HG02840 (cell line): ENCODE measurements around the gene GGN.
"Not testable (repeated sequence)": the region's sequence is repeated elsewhere in the genome, so short reads cannot be mapped to it uniquely, and the experiment has no call there.

Experiments
- ATAC-seq: cut with Tn5 transposase; IDR thresholded peaks from one replicate; pipeline ENCODE4 v1.9.1; 2021; ENCODE audit warnings: mild to moderate bottlenecking, moderate library complexity, moderate number of reproducible peaks; ENCODE audit not compliant: unreplicated experiment, low FRiP score

Gene GGN, protein sequence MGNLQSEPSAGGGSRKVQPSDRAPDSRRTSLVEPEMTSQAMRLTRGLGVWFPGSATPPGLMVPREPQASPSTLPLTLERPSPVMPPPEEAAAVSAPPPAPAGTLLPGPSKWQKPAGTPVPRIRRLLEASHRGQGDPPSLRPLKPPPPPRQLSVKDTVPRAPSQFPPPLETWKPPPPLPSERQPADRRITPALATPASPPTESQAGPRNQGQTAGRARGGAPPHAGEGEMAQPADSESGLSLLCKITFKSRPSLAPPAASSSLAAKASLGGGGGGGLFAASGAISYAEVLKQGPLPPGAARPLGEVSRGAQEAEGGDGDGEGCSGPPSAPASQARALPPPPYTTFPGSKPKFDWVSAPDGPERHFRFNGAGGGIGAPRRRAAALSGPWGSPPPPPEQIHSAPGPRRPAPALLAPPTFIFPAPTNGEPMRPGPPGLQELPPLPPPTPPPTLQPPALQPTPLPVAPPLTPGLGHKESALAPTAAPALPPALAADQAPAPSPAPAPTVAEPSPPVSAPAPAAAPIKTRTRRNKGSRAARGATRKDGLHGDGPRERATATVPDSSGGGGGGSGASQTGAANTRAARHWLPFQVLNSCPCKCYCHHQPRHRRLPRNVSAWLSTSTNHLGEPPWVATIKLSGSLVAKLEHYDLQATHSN

DNA sequence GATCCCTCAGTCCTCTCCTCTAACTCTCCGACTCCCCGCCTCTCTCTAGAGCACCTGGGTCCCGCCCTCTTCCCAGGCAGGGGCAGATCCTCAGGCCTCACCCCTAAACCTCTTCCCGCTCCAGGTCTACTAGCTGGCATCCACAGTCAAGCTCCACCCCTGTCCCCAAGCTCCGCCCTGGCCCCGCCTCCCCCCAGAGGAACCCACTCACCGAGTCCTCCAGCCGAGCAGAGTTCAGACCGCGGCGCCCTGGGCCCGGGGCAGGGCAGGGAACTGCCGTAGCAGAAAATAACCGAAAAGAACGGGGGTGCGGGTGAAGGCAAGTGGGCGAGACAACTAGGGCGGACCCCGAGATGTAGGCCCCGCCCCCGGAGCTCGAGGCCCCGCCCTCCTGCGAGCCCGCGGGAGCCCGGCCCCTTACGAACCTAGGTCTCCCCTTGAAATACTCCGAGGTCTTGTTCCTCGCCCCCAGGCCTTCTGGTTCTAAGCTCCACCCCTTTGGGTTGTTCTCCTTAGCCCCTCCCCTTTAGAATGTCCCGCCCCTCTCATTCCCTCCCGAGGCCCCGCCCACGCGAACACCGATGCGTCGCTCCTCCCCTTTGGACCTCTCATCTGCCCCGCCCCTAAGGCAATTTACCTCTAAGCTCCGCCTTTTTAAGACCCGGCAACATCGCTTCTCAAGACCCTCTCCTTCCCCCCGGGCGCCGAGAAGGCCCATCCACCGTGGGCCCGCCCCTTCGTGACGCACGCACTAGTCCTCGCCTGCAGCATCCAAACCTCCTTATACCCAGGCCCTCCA, at the start of gene GGN:
Gene GGN, minus strand, starts transcription at position 485 of the 799 bp plus-strand sequence. CDS start 773 bp downstream, outside the sequence.
- ATAC-seq: no peak

DNA sequence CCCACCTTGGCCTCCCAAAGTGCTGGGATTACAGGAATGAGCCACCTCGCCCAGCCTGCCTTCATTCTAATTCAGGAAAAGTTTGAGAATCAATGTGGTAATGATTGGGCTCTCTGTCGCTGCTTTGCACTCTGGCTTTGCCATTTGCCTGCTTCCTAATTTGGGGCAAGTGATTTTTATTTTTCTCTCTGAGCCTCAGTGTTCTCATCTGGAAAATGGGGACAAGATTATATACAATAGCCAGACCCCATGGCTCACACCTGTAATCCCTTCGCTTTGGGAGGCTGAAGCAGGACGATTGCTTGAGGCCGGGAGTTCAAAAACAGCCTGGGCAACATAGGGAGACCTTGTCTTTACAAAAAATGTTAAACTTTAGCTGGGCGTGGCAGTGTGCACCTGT, 49.5 kb upstream of the GGN start:
- ATAC-seq: no peak

DNA sequence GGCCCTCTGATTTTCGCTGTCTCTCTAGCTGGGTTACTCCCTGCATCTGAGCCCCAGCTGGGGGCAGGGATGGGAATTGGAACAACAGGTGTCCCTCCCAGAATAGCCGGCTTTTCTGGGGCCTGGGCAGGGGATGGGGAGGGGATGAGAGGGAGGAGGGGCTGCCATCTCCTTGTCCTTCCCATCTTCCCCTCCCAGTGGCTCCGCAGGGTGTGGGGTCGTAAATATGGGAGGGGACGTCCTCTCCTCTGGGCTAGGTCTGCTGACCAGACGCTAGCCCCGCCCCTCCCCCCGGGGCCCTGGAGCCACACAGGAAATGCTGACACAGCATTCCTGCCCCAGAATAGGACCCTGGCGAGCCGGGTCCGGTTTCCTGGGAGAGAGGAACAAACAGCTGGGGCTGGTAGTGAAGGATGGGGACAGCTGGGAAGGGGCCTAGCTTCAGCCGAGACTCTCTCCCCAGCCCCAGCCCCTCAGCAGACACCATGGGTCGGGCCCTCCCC, 46.8 kb upstream of the GGN start:
- no peak for ATAC-seq

DNA sequence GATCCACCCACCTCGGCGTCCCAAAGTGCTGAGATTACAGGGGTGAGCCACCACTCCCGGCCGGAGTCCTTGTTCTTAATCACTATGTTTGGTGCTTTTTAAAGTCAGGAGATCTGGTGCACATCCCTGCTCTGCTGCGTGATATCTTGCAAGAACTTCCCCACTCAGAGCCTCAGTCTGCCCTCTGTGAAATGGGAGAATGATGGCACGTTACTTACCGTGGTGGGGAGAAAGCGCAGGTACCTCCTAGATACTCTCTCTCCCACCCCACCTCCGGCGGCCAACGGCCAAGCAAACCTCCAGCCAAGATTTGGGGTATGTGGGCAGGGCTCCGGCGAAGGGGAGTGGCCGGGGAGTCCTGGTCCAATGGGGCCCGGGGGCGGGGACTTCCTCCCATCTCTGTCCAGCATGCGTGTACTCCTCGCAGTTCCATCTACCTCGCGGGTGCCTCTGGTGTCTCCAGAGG, 45.5 kb upstream of the GGN start, which contains the start of gene RYR1:
Gene RYR1, plus strand, starts transcription at position 424 of the 466 bp plus-strand sequence. CDS start 139 bp downstream, outside the sequence.
- ATAC-seq: no peak

DNA sequence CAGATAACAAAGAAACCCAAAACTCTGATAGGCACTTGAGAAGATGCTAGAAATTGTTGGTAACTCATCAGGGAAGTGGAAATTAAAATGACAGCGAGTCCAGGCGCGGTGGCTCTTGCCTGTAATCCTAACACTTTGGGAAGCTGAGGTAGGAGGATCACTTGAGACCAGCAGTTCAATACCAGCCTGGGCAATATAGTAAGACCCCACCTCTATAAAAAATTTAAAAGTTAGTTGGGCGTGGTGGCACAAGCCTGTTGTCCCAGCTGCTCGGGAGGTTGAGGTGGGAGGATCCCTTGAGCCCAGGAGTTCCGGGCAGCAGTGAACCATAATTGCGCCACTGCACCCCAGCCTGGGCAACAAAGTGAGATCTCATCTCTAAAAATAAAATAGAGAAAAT, 43.1 kb upstream of the GGN start:
- ATAC-seq: no peak

DNA sequence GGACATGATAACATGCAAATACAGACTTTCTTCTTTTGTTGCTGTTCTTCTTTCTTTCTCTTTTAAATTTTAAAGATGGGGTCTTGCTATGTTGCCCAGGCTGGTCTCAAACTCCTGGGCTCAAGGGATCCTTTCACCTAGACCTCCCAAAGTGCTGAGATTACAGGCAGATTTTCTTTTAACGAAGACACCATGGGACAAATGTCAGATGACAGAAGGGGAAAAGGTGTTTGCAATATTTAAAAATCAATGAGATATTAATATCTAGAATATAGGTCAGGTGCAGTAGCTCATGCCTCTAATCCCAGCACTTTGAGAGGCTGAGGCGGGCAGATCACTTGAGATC, 42.0 kb upstream of the GGN start:
- ATAC-seq: no peak

DNA sequence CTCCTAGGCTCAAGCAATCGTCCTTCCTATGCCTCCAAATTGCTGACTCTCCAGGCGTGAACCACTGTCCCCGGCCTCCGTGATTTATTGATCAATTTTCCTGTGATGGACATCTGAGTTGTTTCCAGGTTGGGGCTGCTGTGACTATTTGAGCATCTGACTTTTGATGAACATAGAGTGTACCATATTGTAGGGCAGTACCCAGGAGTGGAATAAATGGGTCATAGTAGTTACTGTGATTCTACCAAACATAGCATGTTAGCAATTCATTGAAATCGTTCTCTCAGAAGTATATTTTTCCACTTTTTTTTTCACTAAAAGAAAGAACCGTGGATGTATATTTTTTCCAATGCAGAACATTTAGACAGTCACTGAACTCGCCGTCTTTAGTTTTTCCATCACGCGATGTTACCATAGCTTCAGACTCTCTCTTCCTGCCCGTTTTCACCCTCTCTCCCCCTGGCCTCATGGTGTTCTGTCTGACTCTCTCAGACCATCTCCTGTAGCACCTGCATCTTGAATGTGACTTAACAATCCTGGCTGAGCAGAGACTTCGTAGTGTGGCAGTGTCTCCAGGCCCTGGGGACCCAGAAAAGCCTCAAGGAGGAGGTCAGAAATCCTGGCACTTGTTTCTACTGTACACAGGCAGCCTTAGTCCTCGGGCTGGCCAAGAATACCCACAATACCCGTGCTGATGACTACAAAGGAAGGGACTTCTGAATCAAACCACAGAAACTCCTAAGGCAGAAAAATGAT, 41.4 kb upstream of the GGN start:
- ATAC-seq: no peak

DNA sequence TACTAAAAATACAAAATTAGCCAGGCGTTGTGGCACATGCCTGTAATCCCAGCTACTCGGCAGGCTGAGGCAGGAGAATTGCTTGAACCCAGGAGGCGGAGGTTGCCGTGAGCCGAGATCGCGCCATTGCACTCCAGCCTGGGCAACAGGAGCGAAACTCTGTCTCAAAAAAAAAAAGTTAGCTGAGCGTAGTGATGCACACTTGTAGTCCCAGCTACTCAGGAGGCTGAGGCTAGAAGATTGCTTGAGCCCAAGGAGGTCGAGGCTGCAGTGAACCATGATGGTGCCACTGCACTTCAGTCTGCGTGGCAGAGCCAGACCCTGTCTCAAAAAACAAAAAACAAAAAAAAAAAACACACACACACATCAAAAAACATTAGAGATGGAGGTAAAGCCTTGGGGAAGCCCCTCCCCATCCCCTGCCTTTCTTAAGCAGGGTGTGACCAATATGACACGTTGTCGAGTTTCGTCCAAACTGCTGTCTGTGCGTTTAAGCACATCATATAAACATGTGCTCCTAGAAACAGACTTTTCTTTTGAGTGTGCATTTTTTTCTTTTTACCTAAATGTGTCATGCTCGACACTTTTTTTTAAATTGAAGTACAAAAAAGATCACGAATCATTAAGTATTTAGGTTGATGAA, 39.3 kb upstream of the GGN start:
- not testable (repeated sequence) for ATAC-seq

DNA sequence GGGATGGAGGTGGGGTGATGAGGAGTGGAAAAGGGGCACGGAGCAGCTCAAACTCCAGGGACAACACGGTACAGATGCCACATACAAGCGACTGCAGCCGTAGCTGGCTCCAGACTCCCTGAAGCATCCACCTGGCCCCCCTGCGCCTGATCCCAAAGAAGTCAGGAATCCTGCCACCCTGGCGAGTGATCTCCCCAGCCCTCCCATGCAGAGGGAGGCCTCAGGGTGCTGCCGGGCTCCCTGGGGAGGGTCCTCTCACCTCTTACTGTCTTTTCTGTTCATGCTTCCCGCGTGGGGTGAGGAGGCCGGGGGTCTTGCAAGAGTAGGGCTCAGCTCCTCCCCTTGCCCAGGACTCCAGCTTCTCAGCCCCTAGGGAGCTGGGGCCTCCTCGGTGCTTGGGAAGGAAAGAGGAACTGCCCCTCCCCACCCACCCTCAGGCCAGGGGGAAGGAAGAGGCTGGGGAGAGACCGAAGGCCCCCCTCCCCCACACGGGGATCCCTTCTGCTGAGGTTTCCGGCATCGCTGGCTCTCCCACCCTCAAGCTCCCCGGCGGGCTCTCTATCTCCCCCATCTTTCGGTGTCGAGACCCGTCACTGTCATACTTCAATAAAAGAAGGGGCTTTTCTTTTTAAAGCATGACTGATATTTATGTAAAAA, 38.1 kb upstream of the GGN start, which contains the start of gene RASGRP4:
Gene RASGRP4, minus strand, starts transcription at position 410 of the 657 bp plus-strand sequence. Its CDS starts 128 bp downstream, at position 282.
- ATAC-seq: no peak

DNA sequence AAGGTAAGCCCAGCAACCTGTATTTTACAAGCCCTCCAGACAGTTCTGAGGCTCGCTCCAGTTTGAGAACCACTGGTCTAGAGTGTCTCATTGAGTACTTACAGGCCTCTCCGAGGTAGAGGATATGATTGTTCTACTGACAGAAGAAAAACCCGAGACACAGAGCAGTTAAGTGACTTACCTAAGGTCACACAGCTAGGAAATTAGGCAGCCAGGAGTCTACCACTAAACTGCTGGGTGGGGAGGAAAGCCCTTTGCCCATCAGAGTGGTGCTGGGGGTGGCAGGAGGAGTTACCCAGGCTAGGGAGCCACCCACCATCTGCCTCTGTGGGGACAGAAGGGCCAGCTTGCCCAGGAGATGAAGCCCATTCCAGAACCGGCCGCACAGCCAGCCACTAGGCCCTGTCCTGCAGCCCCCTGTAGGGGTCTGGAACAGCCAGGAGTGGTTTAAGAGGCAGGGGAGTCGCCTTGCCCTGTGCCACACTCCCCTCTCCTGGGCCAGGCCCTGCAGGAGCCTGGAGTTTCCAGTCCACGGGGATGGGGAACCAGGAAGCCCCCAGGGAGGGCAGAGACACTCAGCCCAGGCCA, 37.5 kb upstream of the GGN start:
- no peak for ATAC-seq

DNA sequence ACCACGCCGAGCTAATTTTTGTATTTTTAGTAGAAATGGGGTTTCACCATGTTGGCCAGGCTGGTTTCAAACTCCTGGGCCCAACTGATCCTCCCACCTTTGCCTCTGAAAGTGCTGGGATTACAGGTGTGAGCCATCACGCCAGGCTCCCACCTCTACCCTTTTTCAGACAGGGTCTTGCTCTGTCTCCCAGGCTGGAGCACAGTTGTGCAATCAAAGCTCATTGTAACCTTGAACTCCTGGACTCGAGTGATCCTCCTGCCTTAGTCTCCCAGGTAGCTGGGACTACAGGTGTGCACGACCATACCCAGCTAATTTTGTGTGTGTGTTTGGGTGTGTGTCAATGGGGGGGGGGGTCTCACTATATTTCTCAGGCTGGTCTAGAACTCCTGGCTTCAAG, 36.4 kb upstream of the GGN start:
- ATAC-seq: no peak

DNA sequence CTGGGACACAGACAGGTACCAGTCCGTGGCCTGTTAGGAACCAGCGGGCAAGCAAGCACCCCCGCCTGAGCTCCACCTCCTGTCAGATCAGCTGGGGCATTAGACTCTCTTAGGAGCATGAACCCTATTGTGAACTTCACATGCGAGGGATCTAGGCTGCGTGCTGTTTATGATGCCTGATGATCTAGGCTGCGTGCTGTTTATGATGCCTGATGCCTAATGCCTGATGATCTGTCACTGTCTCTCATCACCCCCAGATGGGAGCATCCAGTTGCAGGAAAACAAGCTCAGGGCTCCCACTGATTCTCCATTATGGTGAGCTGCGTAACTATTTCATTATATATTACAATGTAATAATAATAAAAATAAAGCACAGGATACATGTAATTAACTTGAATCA, 34.6 kb upstream of the GGN start:
- no peak for ATAC-seq

DNA sequence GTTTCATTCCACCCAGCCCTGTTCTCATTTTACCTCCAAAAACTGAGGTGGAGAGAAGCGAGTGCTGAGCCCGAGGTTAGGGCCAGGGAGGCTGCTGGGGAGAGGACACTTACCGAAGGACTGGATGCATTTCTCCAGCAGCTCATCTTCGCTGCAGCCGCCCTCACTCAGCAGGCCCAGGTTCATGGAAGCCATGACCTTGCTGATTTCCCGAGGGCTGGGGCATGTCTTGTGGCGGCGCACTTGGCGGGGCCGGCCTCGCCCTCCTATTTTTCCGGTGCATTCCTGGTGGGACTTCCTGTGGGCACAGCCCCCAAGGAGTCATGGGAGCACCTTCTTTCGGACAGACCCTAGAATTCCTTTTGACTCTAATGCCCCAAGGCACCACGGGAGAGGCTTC, 34.0 kb upstream of the GGN start:
- ATAC-seq: no peak

DNA sequence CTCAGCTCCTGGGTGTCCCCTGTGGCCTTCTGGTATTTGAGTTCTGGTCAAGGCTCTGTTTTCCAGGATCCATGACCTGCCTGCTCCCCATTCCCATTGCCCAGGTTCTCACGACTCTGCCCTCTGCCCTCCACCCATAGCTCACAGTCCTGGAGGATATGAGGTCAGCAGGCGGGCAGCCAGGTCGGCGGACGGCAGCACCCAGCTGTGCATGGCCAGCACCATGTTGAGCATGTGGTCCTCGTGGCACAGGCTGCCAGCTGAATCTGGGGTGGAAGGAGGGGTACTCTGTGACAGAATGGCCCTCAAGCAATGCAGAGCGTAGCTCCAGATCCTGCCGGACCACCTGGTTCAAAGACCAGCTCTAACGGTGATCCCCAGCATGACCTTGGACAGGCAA, 33.1 kb upstream of the GGN start:
- no peak for ATAC-seq

DNA sequence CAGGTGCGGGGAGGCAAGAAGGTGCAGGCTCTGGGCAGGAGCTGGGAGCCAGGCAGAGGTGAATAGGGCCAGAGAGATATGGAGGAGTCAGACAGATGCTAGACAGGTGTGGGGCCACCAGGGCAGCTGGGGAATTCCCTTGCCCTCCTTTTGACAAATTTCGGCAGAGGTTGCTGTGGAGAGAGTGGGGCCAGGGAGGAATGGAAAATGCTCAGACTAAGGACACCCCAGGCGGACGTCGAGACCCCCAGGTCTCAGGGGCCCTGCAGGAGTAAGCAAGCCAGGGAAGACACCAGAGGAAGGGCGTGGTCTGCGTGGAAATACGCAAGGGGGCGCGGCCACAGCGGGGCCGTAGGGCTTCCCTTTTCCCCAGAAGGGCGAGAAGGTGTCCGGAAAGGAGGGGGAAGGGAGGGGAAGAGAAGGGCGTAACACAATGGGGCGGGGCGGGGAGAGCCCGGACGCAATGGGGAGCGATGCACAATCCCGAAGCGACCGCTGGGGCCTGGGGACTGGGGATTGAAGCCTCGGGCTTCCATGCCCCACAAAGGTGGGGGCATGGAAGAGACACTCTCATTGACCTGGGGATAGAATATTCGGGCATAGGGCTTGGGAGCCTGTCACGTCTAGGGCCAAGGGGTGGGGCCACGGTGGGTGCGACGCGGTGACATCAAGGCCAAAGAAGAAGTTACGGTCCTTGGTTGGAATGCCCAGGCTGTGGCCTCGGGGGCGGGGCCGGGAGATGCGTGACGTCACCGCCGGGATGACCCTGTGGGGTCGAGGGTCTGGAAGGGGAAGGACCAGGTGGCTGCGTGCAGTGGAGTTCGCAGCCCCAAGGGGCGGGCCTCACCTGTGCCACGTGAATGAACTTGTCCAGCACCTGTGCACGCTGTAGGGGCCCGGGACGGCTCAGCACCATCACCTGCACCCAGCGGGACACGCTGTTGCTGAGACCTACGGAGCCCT, 30.0 kb upstream of the GGN start:
- no peak for ATAC-seq

DNA sequence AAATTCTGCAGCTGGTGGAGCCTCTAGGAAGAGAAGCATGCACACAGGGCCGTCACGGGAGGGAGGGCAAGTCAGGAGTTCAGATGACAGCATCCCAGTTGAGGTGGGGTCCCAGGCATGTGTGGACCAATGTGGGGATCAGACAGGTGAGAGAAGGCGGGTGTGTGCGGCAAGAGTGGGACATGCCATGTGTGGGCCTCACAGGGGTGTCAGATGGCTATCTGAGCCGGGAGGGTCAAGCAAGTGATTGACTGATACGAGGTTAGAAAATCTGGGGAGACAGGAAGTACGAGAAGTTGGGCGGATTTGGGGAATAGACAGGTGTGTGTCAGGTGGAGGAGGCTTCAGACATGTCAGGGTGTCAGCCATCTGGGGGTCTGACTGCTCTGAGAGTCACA, 29.3 kb upstream of the GGN start:
- no peak for ATAC-seq

DNA sequence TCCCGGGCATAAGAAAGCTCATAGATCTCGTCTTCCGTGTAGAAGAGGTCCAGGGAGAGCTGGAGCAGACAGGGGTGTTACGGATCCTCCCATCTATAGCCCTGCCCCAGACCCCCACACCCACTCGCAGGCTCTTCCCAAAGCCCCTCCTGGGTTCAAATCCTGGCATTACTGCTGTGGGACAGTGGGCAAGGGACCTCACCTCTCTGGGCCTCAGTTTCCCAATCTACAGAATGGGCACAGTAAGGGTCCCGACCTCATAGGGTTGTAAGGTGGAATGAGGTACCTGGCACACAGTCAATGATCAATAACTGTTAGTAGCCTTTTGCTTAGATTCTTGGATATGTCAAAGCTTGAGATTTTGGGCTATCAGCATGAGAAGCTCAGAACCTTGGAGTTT, 25.6 kb upstream of the GGN start:
- no peak for ATAC-seq

DNA sequence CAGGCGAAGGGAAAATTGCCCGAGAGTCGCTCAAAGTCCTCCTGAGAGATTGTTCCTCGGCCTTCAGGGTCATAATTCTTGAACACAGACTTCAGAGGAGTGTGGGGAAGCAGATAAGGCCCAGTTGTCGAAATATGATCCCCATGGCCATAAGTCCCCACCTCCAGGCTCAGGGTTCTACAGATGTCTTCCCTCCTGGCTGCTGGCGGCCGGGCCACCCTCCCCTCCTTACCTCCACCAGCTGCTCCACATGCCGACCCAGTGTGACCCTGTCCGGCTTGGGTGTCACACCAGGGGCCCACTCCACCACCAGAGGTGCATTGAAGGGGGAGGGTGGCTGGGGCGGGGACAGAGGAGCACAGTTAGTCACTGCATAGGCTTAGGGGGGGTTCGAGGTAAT, 25.1 kb upstream of the GGN start:
- ATAC-seq: no peak
